Activated CD8-positive, alpha-beta T cell treated with anti-CD3 and anti-CD28 coated beads, Interleukin-2, amount 10 ng/mL, durations not matched to agents 7 days and 5 days (primary cell): ENCODE data around the gene CD244. TPM values are rescaled to one million over a fixed set of nuclear protein-coding genes. Genes with fewer than 3 reads are reported as not detected.
A peak's percentile ranks its signal among the peaks of the same experiment; 100 is the strongest.

Source experiments
- ATAC-seq: fragments of 150-1000 bp; cut with Tn5 transposase; one replicate; pipeline ENCODE4 v1.10.0; 2021; ENCODE audit warnings: moderate library complexity
- CTCF ChIA-PET: fragments of 350-600 bp; sonication (Branson Sonifier 250); formaldehyde crosslinking; loops from one replicate; lab custom pipeline; 2021; ENCODE audit warnings: antibody characterized with exemption; lab: Charles Lee
- POLR2A ChIA-PET: fragments of 350-600 bp; sonication (Branson Sonifier 250); formaldehyde crosslinking; loops from one replicate; lab custom pipeline; 2021; ENCODE audit warnings: antibody characterized with exemption; lab: Charles Lee
- DNase-seq: peaks from one replicate; pipeline ENCODE4 v3.0.0-alpha.2; 2020
- H3K27ac Mint-ChIP-seq: one replicate; pipeline ENCODE4 v1.8.0; 2021; ENCODE audit warnings: mild to moderate bottlenecking, mixed read lengths
- H3K27me3 Mint-ChIP-seq: one replicate; pipeline ENCODE4 v1.8.0; 2021; ENCODE audit warnings: low read depth, mixed read lengths
- H3K36me3 Mint-ChIP-seq: one replicate; pipeline ENCODE4 v1.8.0; 2021; ENCODE audit warnings: low read depth, mixed read lengths
- H3K4me1 Mint-ChIP-seq: one replicate; pipeline ENCODE4 v1.8.0; 2021; ENCODE audit warnings: low read depth, mixed read lengths
- H3K4me3 Mint-ChIP-seq: one replicate; pipeline ENCODE4 v1.8.0; 2021; ENCODE audit warnings: mild to moderate bottlenecking, mixed read lengths
- H3K9me3 Mint-ChIP-seq: one replicate; pipeline ENCODE4 v1.8.0; 2022; ENCODE audit warnings: mixed read lengths; ENCODE audit not compliant: insufficient read depth
- total RNA-seq, 2 experiments: library from RNA; stranded (reverse); gene quantifications; one replicate each; pipeline ENCODE4 v1.2.3, GENCODE V29; 2021

The CD244 gene
- total RNA-seq, 2 experiments from 2014 or later: 15.0 to 15.5 TPM

DNA sequence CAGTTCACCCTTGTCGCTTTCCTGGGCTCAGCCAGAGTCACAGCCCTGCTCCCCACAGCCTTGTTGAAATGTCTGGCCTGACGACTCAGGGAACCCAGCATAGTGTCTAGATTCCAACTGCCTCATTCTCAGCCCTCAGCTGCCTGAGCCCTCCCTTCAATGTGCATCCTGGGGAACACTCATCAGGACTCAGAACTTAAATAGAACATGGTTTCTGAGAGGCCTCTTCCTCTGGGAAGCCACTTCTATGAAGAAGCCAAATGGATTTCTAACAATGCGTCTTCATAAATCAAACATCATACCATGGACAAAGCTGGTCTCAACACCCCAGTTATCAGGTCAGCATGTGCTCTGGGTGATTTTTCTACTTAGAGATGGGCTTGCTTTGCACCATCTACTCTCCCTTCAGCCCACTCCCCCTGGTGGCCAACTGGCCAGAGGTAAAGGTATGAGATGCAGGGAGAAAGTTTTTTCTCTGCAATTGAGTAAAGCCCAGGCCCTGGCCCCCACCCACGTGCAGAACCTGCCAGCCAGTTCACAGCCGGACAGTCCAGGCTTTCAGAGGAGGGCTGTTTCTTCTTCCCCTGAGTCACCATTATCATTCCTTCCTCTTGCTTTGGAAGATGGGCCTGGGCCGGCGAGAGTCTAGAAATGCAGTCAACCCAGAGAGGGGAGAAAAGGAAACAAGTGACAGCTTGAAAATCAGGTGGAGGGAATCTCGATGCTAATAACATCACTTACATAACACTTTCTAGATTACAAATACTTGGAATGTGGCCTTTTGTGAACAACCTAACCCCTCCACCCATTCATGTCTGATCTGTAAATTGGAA is 32.1 kb downstream of the CD244 start:
- CTCF ChIA-PET: interaction anchor here (0.7 to 6.8 kb wide), 23 partner anchors 9 to 221 kb away, joined by 3 to 80 read pairs (median 4); partner anchors contain the start of genes ITLN2 and LY9
- peak; percentile 87 for DNase-seq
- no peaks in the 10 kb centered on the region for H3K27me3 Mint-ChIP-seq
- H3K27ac Mint-ChIP-seq: no peak overlapping the region
- POLR2A ChIA-PET: interaction anchor here (1.7 kb wide), 1 partner anchor 32 kb away, joined by 5 read pairs; no protein-coding TSS in a partner anchor
- no peaks in the 10 kb centered on the region for H3K9me3 Mint-ChIP-seq
- H3K4me1 Mint-ChIP-seq: peaks cover 40% of the 10 kb centered on the region
- peak; percentile 83 for ATAC-seq
- peaks cover 40% of the 10 kb centered on the region for H3K36me3 Mint-ChIP-seq
- no peak overlapping the region for H3K4me3 Mint-ChIP-seq

DNA sequence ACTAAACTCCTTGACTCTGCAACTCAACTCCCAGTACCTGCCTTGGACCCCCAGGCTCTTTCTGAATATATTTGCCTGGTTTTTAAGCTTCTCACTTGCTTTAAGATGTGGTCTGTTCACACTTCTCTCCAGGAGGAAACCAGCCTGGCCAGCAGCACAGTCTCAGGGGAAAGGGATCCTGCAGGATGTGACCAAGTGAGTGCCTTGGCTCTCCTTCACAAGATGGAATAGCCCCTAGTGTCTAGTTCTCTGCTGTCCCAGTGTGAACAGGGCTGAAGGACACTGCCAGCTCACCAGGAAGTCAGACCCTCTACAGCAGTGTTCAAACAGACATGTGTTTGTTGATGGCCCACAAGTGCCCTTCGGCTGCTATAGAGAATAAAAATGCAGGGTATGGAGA is 32.9 kb downstream of the CD244 start:
- no peaks in the 10 kb centered on the region for H3K9me3 Mint-ChIP-seq
- POLR2A ChIA-PET: interaction anchor here (1.7 kb wide), 1 partner anchor 31 kb away, joined by 5 read pairs; no protein-coding TSS in a partner anchor
- H3K36me3 Mint-ChIP-seq: peaks cover 36% of the 10 kb centered on the region
- H3K4me3 Mint-ChIP-seq: no peak overlapping the region
- peak overlapping the region; percentile 10 for H3K27ac Mint-ChIP-seq
- DNase-seq: peak; percentile 13
- CTCF ChIA-PET: interaction anchor here (0.9 to 6.8 kb wide), 19 partner anchors 9 to 161 kb away, joined by 3 to 80 read pairs (median 7); partner anchors contain the start of genes ITLN2 and LY9
- ATAC-seq: no peak
- H3K27me3 Mint-ChIP-seq: no peaks in the 10 kb centered on the region
- H3K4me1 Mint-ChIP-seq: peaks cover 32% of the 10 kb centered on the region

GRCh38 chr1:160827418-160827817 is 35.3 kb downstream of the CD244 start:
- H3K4me1 Mint-ChIP-seq: peaks cover 14% of the 10 kb centered on the region

DNA sequence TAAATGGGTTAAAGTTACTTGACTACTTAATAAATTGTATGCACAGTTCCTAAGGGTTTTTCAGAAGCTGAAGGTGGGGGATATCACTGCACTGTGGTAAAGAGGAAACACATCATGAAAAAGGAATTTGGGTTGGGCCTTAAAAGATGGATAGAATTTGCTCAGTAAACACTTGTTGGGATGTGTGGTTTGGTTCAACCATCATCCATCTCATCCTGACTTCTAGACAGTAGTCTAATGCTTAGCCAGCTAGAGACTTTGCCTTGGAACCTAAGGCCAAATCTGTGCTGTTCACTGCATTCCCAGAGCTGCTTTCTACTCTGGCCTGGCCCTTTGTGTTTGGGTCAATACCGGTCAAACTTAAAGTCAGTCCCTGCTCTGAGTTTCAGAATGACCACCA is 36.1 kb downstream of the CD244 start:
- H3K4me3 Mint-ChIP-seq: no peak overlapping the region
- H3K36me3 Mint-ChIP-seq: peaks cover 36% of the 10 kb centered on the region
- no peaks in the 10 kb centered on the region for H3K9me3 Mint-ChIP-seq
- ChIA-PET CTCF (interaction anchor here (1.4 to 6.8 kb wide), 3 partner anchors 9 to 50 kb away, joined by 3 to 80 read pairs (median 16); no protein-coding TSS in a partner anchor), POLR2A (no interaction called here)
- DNase-seq: peak; percentile 17
- peaks cover 12% of the 10 kb centered on the region for H3K4me1 Mint-ChIP-seq
- no peaks in the 10 kb centered on the region for H3K27me3 Mint-ChIP-seq
- ATAC-seq: no peak
- no peak overlapping the region for H3K27ac Mint-ChIP-seq

More at GRCh38 chr1:160827418-160827817, 35.3 kb downstream of the CD244 start:
- Mint-ChIP-seq H3K27me3 (no peaks in the 10 kb centered on the region), H3K9me3 (no peaks in the 10 kb centered on the region), H3K27ac (no peak overlapping the region), H3K36me3 (peaks cover 38% of the 10 kb centered on the region), H3K4me3 (no peak overlapping the region)
- CTCF ChIA-PET: interaction anchor here (3.5 to 6.8 kb wide), 2 partner anchors 10 to 51 kb away, joined by 16 to 80 read pairs; no protein-coding TSS in a partner anchor
- ATAC-seq (no peak), DNase-seq (peak; percentile 3)
- POLR2A ChIA-PET: interaction anchor here (1.3 kb wide), 1 partner anchor 11 kb away, joined by 3 read pairs; no protein-coding TSS in a partner anchor

DNA sequence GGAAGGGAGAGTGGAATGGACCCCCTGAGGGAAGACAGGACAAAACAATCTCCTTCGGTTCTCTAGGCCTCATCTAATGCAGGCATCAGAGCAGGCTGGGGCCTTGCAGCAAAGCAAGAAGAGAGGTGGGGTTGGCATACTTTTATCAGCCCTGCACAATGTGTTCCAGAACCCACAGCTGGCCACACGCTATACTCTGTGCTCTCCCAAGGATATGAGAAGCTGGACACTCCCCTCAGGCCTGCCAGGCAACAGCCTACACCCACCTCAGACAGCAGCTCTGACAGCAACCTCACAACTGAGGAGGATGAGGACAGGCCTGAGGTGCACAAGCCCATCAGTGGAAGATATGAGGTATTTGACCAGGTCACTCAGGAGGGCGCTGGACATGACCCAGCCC is 39.4 kb downstream of the CD244 start:
- Mint-ChIP-seq H3K27ac (peak overlapping the region; percentile 18), H3K36me3 (peaks cover 22% of the 10 kb centered on the region), H3K9me3 (no peaks in the 10 kb centered on the region), H3K4me1 (peaks cover 4% of the 10 kb centered on the region), H3K4me3 (no peak overlapping the region), H3K27me3 (no peaks in the 10 kb centered on the region)
- ATAC-seq (no peak), DNase-seq (peak; percentile 5)
- POLR2A ChIA-PET: interaction anchor here (1.1 kb wide), 1 partner anchor 26 kb away, joined by 3 read pairs; no protein-coding TSS in a partner anchor
- CTCF ChIA-PET: interaction anchor here (1.0 to 2.6 kb wide), 5 partner anchors 11 to 142 kb away, joined by 3 to 14 read pairs (median 4); no protein-coding TSS in a partner anchor

DNA sequence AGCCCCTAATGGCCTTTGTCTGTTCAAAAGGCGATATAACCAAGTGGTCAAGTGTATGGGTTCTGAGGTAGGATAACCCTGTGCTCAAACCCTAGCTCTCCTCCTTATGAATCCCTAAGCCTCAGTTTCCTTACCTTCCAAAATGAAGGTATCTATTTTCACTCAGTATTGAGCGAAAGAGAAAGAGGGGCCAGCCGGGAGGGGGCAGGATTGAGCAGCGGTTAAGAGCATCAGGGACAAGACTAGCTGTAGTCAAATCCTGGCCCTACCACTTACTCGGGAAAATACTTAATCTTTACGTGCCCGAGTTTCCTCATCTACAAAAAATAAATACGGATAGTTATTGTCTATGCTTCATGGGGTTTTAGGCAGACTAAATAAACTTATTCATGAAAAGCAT is 41.1 kb downstream of the CD244 start:
- ChIA-PET POLR2A (no interaction called here), CTCF (interaction anchor here (0.7 to 1.9 kb wide), 12 partner anchors 9 to 133 kb away, joined by 3 to 9 read pairs (median 4); partner anchors contain the start of gene ITLN2)
- Mint-ChIP-seq H3K9me3 (no peaks in the 10 kb centered on the region), H3K27ac (no peak overlapping the region), H3K4me3 (no peak overlapping the region), H3K27me3 (no peaks in the 10 kb centered on the region), H3K36me3 (peaks cover 19% of the 10 kb centered on the region), H3K4me1 (peaks cover 4% of the 10 kb centered on the region)
- DNase-seq (no peak), ATAC-seq (no peak)

GRCh38 chr1:160819186-160819585 is 43.5 kb downstream of the CD244 start:
- H3K27me3 Mint-ChIP-seq: no peaks in the 10 kb centered on the region
- no peak overlapping the region for H3K4me3 Mint-ChIP-seq
- CTCF ChIA-PET: interaction anchor here (0.8 to 1.3 kb wide), 5 partner anchors 13 to 171 kb away, joined by 3 to 7 read pairs (median 3); no protein-coding TSS in a partner anchor
- peaks cover 4% of the 10 kb centered on the region for H3K4me1 Mint-ChIP-seq
- ATAC-seq (no peak), DNase-seq (no peak)
- peak overlapping the region; percentile 18 for H3K27ac Mint-ChIP-seq
- H3K9me3 Mint-ChIP-seq: no peaks in the 10 kb centered on the region
- POLR2A ChIA-PET: interaction anchor here (0.7 kb wide), 1 partner anchor 138 kb away, joined by 3 read pairs; no protein-coding TSS in a partner anchor
- peaks cover 23% of the 10 kb centered on the region for H3K36me3 Mint-ChIP-seq

DNA sequence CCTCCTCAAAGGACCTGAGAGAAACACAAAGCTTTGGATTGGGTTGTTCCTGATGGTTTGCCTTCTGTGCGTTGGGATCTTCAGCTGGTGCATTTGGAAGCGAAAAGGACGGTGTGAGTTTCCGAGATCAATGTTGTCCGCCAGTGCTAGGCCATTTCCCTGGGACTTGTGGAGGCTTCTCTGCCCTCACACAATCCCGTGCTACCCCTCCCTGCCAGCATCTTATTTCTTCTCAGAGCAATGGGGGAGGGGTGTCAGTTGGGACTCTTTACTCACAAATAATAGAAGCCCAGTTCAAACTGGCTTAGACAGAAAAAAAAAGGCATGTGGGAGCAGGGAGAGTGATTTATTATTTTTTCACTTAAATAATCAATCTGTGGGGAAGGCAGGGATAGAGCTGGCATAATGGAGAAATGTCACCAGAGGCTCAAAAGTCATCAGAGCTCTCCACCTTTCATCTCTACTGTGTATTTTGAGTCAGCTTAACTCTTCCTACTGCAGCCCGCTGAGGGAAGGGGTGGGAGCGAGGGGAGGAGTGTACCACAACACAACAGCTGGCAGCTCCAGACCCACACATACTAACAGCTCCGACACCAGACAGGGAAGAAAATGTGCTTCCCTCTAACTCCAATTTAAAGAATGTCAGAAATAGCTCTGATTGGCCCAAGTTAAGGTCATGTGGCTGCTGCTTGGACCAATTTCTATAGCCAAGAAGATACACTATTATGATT is 44.3 kb downstream of the CD244 start:
- DNase-seq (no peak), ATAC-seq (no peak)
- ChIA-PET POLR2A (interaction anchor here (0.6 to 1.0 kb wide), 3 partner anchors 13 to 66 kb away, joined by 3 read pairs; no protein-coding TSS in a partner anchor), CTCF (interaction anchor here (0.7 to 2.2 kb wide), 8 partner anchors 13 to 172 kb away, joined by 3 to 10 read pairs (median 3); partner anchors contain the start of gene LY9)
- Mint-ChIP-seq H3K27me3 (no peaks in the 10 kb centered on the region), H3K36me3 (peaks cover 18% of the 10 kb centered on the region), H3K4me1 (peaks cover 5% of the 10 kb centered on the region), H3K4me3 (no peak overlapping the region), H3K9me3 (no peaks in the 10 kb centered on the region), H3K27ac (peak overlapping the region; percentile 26)

GRCh38 chr1:160814856-160815255 is 47.8 kb downstream of the CD244 start:
- peaks cover 31% of the 10 kb centered on the region for H3K36me3 Mint-ChIP-seq
- DNase-seq (no peak), ATAC-seq (no peak)
- no peaks in the 10 kb centered on the region for H3K9me3 Mint-ChIP-seq
- H3K4me3 Mint-ChIP-seq: no peak overlapping the region
- POLR2A ChIA-PET: no interaction called here
- no peak overlapping the region for H3K27ac Mint-ChIP-seq
- CTCF ChIA-PET: interaction anchor here (0.6 kb wide), 1 partner anchor 831 kb away, joined by 3 read pairs; no protein-coding TSS in a partner anchor
- no peaks in the 10 kb centered on the region for H3K27me3 Mint-ChIP-seq
- H3K4me1 Mint-ChIP-seq: peaks cover 10% of the 10 kb centered on the region

DNA sequence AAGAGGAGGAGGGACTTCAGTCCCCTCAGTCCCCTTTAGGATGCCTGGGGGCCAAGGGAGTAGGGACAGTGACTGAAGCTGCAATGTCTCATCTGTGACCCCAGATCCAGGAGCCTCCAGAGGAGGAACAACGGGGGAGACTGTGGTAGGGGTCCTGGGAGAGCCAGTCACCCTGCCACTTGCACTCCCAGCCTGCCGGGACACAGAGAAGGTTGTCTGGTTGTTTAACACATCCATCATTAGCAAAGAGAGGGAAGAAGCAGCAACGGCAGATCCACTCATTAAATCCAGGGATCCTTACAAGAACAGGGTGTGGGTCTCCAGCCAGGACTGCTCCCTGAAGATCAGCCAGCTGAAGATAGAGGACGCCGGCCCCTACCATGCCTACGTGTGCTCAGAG is 48.4 kb downstream of the CD244 start:
- H3K27ac Mint-ChIP-seq: no peak overlapping the region
- H3K4me1 Mint-ChIP-seq: peaks cover 10% of the 10 kb centered on the region
- ChIA-PET CTCF (interaction anchor here (0.5 to 0.6 kb wide), 2 partner anchors 10 to 831 kb away, joined by 3 read pairs; no protein-coding TSS in a partner anchor), POLR2A (no interaction called here)
- peaks cover 33% of the 10 kb centered on the region for H3K36me3 Mint-ChIP-seq
- ATAC-seq: no peak
- H3K27me3 Mint-ChIP-seq: no peaks in the 10 kb centered on the region
- DNase-seq: no peak
- no peaks in the 10 kb centered on the region for H3K9me3 Mint-ChIP-seq
- H3K4me3 Mint-ChIP-seq: no peak overlapping the region

GRCh38 chr1:160813215-160813614 is 49.5 kb downstream of the CD244 start:
- Mint-ChIP-seq H3K4me1 (peaks cover 6% of the 10 kb centered on the region), H3K9me3 (peaks cover 3% of the 10 kb centered on the region), H3K36me3 (peaks cover 34% of the 10 kb centered on the region), H3K27ac (no peak overlapping the region), H3K4me3 (no peak overlapping the region), H3K27me3 (no peaks in the 10 kb centered on the region)
- no peak for DNase-seq
- ChIA-PET CTCF (interaction anchor here (1.0 kb wide), 1 partner anchor 45 kb away, joined by 3 read pairs; no protein-coding TSS in a partner anchor), POLR2A (no interaction called here)
- ATAC-seq: no peak
